ENCODE results near the gene SLC8A3. TPM values are rescaled to one million over a fixed set of nuclear protein-coding genes. Genes with fewer than 3 reads are reported as not detected.

The SLC8A3 gene
- total RNA-seq, 1 donor from 2014 or later = 0.08 TPM

Other genes starting within 250 kb of the SLC8A3 start
- 19.5 and 36.0 TPM in 2 replicates for gene COX16, start 170.7 kb upstream of the SLC8A3 start, total RNA-seq
- gene SYNJ2BP, start 228.1 kb upstream of the SLC8A3 start, total RNA-seq = 23.8 and 24.8 TPM in 2 replicates